Testis (tissue), 2 donors: ENCODE measurements around the gene LRP1.

Experiments
- POLR2A ChIP-seq: fragments of 450-650 bp; IDR thresholded peaks from one replicate; pipeline ENCODE4 v1.6.1; 2017; ENCODE audit warnings: antibody characterized with exemption, mild to moderate bottlenecking, moderate library complexity
- TF ChIP-seq, protein P1 (sequence below), 3 experiments: fragments of 450-650 bp in 2 of 3; fragments of 200-600 bp in 1 of 3; sonication (generic) in 1 of 3; IDR thresholded peaks; one replicate each; pipeline ENCODE4 v1.5.1; 2016 to 2019; ENCODE audit warnings: antibody characterized with exemption in 3 of 3, mild to moderate bottlenecking in 2 of 3, moderate library complexity in 1 of 3

DNA sequence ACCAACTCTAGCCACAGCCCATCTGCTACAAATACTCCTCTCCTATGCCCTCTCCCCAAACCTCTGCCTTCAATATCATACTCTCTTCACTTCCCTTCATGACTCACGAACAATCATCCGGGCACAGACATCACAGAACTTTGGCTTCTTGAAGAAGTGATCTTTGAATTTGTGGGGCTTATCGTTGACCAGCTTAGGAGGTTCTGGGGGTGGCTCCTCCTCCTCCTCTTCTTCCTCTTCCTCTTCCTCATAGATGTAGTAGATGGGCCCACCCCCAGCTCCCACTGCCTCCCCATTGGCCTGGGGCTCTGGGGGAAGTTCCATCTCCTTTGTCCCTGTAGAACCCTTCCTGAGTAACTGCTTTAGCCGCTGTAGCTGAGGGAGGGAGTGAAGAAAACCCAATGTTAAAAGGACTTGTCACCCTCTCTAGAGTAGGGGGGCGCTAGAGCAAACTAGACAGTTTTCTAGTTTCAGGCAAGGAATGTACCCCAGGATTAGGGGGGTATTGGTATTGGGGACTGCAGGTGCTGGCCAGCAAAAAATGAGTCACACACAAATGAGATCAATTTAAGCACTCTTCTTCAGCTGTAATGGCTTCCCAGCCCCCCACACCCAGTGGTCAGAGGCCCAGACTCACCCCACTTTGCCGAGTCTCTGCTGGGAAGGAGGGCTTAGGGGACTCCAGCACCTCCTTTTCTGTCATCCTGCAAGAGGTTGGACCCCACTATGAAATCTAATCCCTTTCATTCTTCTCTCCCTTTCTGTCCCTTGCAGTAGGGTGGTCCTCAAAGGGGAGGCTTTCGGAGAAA lies 120.9 kb downstream of the LRP1 start:
- no peak for TF ChIP-seq POLR2A
- TF ChIP-seq, protein P1, sequence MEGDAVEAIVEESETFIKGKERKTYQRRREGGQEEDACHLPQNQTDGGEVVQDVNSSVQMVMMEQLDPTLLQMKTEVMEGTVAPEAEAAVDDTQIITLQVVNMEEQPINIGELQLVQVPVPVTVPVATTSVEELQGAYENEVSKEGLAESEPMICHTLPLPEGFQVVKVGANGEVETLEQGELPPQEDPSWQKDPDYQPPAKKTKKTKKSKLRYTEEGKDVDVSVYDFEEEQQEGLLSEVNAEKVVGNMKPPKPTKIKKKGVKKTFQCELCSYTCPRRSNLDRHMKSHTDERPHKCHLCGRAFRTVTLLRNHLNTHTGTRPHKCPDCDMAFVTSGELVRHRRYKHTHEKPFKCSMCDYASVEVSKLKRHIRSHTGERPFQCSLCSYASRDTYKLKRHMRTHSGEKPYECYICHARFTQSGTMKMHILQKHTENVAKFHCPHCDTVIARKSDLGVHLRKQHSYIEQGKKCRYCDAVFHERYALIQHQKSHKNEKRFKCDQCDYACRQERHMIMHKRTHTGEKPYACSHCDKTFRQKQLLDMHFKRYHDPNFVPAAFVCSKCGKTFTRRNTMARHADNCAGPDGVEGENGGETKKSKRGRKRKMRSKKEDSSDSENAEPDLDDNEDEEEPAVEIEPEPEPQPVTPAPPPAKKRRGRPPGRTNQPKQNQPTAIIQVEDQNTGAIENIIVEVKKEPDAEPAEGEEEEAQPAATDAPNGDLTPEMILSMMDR (IDR thresholded peaks at IDR 0.05): no peak
